SK-N-SH treated with all-trans-retinoic acid at 6 μM for 48 hours (cell line): ENCODE measurements around the gene CACNA2D2.
A peak's percentile ranks its signal among the peaks of the same experiment; 100 is the strongest.

ENCODE experiments used
- ATAC-seq: fragments of 200-7000 bp; cut with Tn5 transposase; 3 replicates; pipeline ENCODE4 v1.9.1; 2020; ENCODE audit warnings: mild to moderate bottlenecking, moderate library complexity
- BACH2 ChIP-seq: fragments of 250-450 bp; sonication (Bioruptor Pico); IDR thresholded peaks from 2 replicates; pipeline ENCODE4 v1.9.0; 2021; ENCODE audit warnings: mild to moderate bottlenecking, borderline replicate concordance
- CSDC2 ChIP-seq: fragments of 250-450 bp; sonication (Bioruptor Pico); IDR thresholded peaks from 2 replicates; pipeline ENCODE4 v1.5.0; 2020; ENCODE audit warnings: mild to moderate bottlenecking, moderate library complexity
- GLIS3 ChIP-seq: fragments of 250-450 bp; sonication (Bioruptor Pico); IDR thresholded peaks from 2 replicates; pipeline ENCODE4 v1.5.0; 2020; ENCODE audit warnings: mild to moderate bottlenecking, moderate library complexity
- ISL1 ChIP-seq: fragments of 250-450 bp; sonication (Bioruptor Pico); IDR thresholded peaks from 2 replicates; pipeline ENCODE4 v2.1.2; 2022; ENCODE audit warnings: mild to moderate bottlenecking, moderate library complexity
- RARB ChIP-seq: fragments of 250-450 bp; sonication (Bioruptor Pico); IDR thresholded peaks from 2 replicates; pipeline ENCODE4 v1.8.0; 2021; ENCODE audit warnings: mild to moderate bottlenecking, moderate library complexity
- SNAI2 ChIP-seq: fragments of 250-450 bp; sonication (Bioruptor Pico); IDR thresholded peaks from 2 replicates; pipeline ENCODE4 v1.5.0; 2020; ENCODE audit warnings: mild to moderate bottlenecking, moderate library complexity
- TCF4 ChIP-seq: fragments of 250-450 bp; sonication (Bioruptor Pico); IDR thresholded peaks from 2 replicates; pipeline ENCODE4 v1.8.0; 2021; ENCODE audit warnings: mild to moderate bottlenecking, moderate library complexity, borderline replicate concordance
- TOX ChIP-seq: fragments of 250-450 bp; sonication (Bioruptor Pico); IDR thresholded peaks from 2 replicates; pipeline ENCODE4 v1.8.0; 2021; ENCODE audit warnings: mild to moderate bottlenecking, moderate library complexity, borderline replicate concordance
- ZFP30 ChIP-seq: fragments of 450-650 bp; formaldehyde crosslinking; IDR thresholded peaks from 2 replicates; pipeline ENCODE4 v1.5.0; 2022; ENCODE audit warnings: mild to moderate bottlenecking, moderate library complexity
- ZNF8 ChIP-seq: fragments of 450-650 bp; formaldehyde crosslinking; IDR thresholded peaks from 2 replicates; pipeline ENCODE4 v1.5.0; 2020; ENCODE audit warnings: mild to moderate bottlenecking, moderate library complexity
- TF ChIP-seq, protein P1 (sequence below): fragments of 250-450 bp; sonication (Bioruptor Pico); IDR thresholded peaks from 2 replicates; pipeline ENCODE4 v1.8.0; 2021; ENCODE audit warnings: low read depth, mild to moderate bottlenecking, moderate library complexity, borderline replicate concordance
- TF ChIP-seq, protein P2 (sequence below): fragments of 250-450 bp; sonication (Bioruptor Pico); IDR thresholded peaks from 2 replicates; pipeline ENCODE4 v1.5.1; 2021; ENCODE audit warnings: mild to moderate bottlenecking, moderate library complexity
- TF ChIP-seq, protein P3 (sequence below): fragments of 250-450 bp; sonication (Bioruptor Pico); IDR thresholded peaks from 2 replicates; pipeline ENCODE4 v1.8.0; 2020; ENCODE audit warnings: mild to moderate bottlenecking, moderate library complexity, borderline replicate concordance
- TF ChIP-seq, protein P4 (sequence below): fragments of 250-450 bp; sonication (Bioruptor Pico); IDR thresholded peaks from 2 replicates; pipeline ENCODE4 v1.5.1; 2020; ENCODE audit warnings: low read depth, mild to moderate bottlenecking, moderate library complexity
- TF ChIP-seq, protein P5 (sequence below): fragments of 250-450 bp; sonication (Bioruptor Pico); IDR thresholded peaks from 2 replicates; pipeline ENCODE4 v1.5.0; 2020; ENCODE audit warnings: mild to moderate bottlenecking, moderate library complexity

CACNA2D2 gene

DNA sequence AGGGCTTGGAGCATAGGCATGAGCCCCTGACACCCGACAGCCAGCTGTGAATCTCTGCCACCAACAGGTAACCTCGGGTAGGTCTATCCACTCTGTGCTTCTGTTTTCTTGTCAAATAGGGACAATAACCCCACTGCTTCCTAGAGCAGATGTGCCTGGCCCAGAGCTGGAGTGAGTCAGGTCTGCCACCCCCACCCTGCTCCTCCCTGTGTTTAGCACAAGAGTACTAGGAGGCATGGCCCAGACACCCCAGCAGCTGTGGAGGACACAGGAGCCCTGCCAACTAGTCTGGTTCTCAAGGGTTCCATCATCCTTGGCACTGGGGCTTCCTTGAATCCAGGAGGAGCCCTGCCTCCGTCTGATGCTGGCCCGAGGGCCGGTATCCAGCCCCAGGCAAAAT is 110.4 kb downstream of the CACNA2D2 start (continued):
- TF ChIP-seq, protein P1, sequence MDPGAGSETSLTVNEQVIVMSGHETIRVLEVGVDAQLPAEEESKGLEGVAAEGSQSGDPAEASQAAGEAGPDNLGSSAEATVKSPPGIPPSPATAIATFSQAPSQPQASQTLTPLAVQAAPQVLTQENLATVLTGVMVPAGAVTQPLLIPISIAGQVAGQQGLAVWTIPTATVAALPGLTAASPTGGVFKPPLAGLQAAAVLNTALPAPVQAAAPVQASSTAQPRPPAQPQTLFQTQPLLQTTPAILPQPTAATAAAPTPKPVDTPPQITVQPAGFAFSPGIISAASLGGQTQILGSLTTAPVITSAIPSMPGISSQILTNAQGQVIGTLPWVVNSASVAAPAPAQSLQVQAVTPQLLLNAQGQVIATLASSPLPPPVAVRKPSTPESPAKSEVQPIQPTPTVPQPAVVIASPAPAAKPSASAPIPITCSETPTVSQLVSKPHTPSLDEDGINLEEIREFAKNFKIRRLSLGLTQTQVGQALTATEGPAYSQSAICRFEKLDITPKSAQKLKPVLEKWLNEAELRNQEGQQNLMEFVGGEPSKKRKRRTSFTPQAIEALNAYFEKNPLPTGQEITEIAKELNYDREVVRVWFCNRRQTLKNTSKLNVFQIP (CRISPR knock-in tag), result no peak
- TF ChIP-seq TOX (no peak), SNAI2 (CRISPR knock-in tag) (no peak), GLIS3 (no peak), CSDC2 (CRISPR knock-in tag) (no peak)

DNA sequence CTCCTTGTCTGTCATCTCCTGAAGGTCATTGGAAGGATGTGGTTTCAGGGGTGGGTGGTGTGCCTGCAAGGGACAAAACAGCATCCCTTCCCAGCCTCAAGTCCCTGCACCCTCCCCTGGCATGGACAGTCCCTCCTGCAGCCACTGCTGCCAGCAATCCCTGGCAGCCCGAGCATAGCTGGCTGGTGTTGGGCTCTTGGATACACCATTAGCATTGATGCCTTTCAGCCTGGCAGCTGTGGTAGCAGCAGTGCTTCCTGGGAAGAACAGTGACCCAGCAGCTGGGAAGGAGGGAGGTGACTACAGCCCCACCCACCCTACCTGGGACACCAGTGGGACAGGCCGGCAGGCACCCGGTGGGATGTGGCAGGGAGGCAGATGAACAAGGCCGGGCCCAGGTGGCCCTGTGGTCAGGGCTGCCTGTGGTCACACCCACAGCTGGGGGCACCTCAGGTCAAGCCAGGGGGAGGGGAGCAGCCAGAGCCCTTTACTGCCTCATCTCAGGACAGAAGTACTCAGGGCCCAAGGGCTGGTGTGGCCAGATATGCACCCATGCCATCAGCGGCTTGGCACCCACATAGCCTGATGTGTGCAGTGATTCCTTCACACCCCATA is 111.2 kb downstream of the CACNA2D2 start:
- TF ChIP-seq ZFP30 (CRISPR knock-in tag), result no peak
- no peak for TF ChIP-seq ISL1 (CRISPR knock-in tag)
- no peak for TF ChIP-seq BACH2
- TF ChIP-seq, protein P2, sequence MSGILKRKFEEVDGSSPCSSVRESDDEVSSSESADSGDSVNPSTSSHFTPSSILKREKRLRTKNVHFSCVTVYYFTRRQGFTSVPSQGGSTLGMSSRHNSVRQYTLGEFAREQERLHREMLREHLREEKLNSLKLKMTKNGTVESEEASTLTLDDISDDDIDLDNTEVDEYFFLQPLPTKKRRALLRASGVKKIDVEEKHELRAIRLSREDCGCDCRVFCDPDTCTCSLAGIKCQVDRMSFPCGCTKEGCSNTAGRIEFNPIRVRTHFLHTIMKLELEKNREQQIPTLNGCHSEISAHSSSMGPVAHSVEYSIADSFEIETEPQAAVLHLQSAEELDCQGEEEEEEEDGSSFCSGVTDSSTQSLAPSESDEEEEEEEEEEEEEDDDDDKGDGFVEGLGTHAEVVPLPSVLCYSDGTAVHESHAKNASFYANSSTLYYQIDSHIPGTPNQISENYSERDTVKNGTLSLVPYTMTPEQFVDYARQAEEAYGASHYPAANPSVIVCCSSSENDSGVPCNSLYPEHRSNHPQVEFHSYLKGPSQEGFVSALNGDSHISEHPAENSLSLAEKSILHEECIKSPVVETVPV, result no peak
- TF ChIP-seq, protein P3, sequence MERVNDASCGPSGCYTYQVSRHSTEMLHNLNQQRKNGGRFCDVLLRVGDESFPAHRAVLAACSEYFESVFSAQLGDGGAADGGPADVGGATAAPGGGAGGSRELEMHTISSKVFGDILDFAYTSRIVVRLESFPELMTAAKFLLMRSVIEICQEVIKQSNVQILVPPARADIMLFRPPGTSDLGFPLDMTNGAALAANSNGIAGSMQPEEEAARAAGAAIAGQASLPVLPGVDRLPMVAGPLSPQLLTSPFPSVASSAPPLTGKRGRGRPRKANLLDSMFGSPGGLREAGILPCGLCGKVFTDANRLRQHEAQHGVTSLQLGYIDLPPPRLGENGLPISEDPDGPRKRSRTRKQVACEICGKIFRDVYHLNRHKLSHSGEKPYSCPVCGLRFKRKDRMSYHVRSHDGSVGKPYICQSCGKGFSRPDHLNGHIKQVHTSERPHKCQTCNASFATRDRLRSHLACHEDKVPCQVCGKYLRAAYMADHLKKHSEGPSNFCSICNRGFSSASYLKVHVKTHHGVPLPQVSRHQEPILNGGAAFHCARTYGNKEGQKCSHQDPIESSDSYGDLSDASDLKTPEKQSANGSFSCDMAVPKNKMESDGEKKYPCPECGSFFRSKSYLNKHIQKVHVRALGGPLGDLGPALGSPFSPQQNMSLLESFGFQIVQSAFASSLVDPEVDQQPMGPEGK (CRISPR knock-in tag), result no peak
- no peak for TF ChIP-seq CSDC2 (CRISPR knock-in tag)
- TF ChIP-seq, protein P1 (CRISPR knock-in tag), result no peak
- TF ChIP-seq, protein P4, sequence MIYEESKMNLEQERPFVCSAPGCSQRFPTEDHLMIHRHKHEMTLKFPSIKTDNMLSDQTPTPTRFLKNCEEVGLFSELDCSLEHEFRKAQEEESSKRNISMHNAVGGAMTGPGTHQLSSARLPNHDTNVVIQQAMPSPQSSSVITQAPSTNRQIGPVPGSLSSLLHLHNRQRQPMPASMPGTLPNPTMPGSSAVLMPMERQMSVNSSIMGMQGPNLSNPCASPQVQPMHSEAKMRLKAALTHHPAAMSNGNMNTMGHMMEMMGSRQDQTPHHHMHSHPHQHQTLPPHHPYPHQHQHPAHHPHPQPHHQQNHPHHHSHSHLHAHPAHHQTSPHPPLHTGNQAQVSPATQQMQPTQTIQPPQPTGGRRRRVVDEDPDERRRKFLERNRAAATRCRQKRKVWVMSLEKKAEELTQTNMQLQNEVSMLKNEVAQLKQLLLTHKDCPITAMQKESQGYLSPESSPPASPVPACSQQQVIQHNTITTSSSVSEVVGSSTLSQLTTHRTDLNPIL (CRISPR knock-in tag), result no peak

DNA sequence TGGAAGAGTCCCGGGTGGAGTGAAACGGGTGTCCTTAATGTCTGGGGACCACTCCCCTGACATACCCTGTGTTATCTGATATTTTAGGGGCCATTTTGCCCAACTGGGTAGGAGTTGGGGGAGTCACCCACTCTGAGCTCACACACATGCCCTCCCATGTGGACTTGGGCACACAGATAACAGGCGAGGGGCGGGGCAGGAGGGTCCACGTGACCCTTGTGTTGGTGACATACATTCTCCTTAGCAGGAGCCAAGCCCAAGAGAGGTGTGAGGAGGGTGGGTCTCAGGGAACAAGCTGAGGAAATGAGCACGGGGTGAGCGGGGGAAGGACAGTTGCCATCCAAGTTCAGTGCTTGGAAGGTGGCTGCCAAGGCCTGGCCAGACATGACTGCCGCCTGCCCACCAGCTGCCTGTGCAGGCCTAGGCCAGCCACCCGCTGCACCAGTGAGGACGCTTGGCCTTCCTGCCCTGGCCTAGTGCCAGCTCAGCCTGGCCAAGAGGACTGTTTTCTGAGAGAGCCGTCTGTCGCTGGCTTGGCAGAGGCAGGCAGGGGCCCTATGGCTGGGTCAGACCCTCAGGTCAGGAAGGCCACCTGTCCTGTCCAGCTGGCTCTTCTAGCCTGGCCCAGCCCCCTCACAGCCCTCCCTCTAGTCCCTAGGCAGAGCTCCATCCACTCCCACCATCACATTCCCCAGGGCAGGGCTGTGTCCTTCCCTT is 112.8 kb downstream of the CACNA2D2 start:
- TF ChIP-seq, protein P5, sequence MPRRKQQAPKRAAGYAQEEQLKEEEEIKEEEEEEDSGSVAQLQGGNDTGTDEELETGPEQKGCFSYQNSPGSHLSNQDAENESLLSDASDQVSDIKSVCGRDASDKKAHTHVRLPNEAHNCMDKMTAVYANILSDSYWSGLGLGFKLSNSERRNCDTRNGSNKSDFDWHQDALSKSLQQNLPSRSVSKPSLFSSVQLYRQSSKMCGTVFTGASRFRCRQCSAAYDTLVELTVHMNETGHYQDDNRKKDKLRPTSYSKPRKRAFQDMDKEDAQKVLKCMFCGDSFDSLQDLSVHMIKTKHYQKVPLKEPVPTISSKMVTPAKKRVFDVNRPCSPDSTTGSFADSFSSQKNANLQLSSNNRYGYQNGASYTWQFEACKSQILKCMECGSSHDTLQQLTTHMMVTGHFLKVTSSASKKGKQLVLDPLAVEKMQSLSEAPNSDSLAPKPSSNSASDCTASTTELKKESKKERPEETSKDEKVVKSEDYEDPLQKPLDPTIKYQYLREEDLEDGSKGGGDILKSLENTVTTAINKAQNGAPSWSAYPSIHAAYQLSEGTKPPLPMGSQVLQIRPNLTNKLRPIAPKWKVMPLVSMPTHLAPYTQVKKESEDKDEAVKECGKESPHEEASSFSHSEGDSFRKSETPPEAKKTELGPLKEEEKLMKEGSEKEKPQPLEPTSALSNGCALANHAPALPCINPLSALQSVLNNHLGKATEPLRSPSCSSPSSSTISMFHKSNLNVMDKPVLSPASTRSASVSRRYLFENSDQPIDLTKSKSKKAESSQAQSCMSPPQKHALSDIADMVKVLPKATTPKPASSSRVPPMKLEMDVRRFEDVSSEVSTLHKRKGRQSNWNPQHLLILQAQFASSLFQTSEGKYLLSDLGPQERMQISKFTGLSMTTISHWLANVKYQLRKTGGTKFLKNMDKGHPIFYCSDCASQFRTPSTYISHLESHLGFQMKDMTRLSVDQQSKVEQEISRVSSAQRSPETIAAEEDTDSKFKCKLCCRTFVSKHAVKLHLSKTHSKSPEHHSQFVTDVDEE (CRISPR knock-in tag), result peak; percentile 90
- TF ChIP-seq TOX (no peak), ZNF8 (0 out of 2 replicates have a peak, but pooled peaks have one; percentile 11), TCF4 (CRISPR knock-in tag) (peak; percentile 61; the same call in 1 of the 2 replicates), BACH2 (no peak), RARB (no peak), ZFP30 (CRISPR knock-in tag) (no peak)
- TF ChIP-seq, protein P4 (CRISPR knock-in tag), result no peak
- ATAC-seq, result peak; percentile 54

More for the DNA sequence above, 111.2 kb downstream of the CACNA2D2 start:
- ATAC-seq, result no peak
